GM12872 (cell line): ENCODE data around the gene CLEC16A.

Experiments
- CTCF ChIP-seq: IDR thresholded peaks from 3 replicates; pipeline ENCODE4 v1.5.1; 2011; ENCODE audit warnings: low read depth, mild to moderate bottlenecking, low read length, moderate library complexity; ENCODE audit not compliant: insufficient read depth

Gene CLEC16A

GRCh38 chr16:10984509-10984908 lies 40.1 kb downstream of the CLEC16A start:
- TF ChIP-seq CTCF: no peak

GRCh38 chr16:10987361-10988163 lies 43.2 kb downstream of the CLEC16A start:
- no peak for TF ChIP-seq CTCF

GRCh38 chr16:10988164-10988803 lies 43.9 kb downstream of the CLEC16A start:
- TF ChIP-seq CTCF: peak; percentile 77

GRCh38 chr16:10988879-10989278 lies 44.5 kb downstream of the CLEC16A start:
- no peak for TF ChIP-seq CTCF

- no peak for TF ChIP-seq CTCF
Observed at GRCh38 chr16:10989559-10989958, 45.2 kb downstream of the CLEC16A start.

- no peak for TF ChIP-seq CTCF
Observed at GRCh38 chr16:10990378-10990777, 46.0 kb downstream of the CLEC16A start.

GRCh38 chr16:10992112-10992511 lies 47.7 kb downstream of the CLEC16A start:
- TF ChIP-seq CTCF: no peak
